HG02885 (cell line): ENCODE results near the gene CCSER1.
"Not testable (repeated sequence)": the region's sequence is repeated elsewhere in the genome, so short reads cannot be mapped to it uniquely, and the experiment has no call there.

Experiments used
- ATAC-seq: cut with Tn5 transposase; IDR thresholded peaks from one replicate; pipeline ENCODE4 v1.9.1; 2021; ENCODE audit warnings: mild to moderate bottlenecking; ENCODE audit not compliant: unreplicated experiment, poor library complexity

The CCSER1 gene

GRCh38 chr4:90606781-90607180 lies 479.6 kb downstream of the CCSER1 start:
- no peak for ATAC-seq

- ATAC-seq = no peak
Measured at GRCh38 chr4:90614371-90614770, 487.2 kb downstream of the CCSER1 start.

- ATAC-seq = no peak
Measured at GRCh38 chr4:90621080-90621479, 493.9 kb downstream of the CCSER1 start.

GRCh38 chr4:90624781-90625180 lies 497.6 kb downstream of the CCSER1 start:
- ATAC-seq = no peak

- ATAC-seq = no peak
Measured at GRCh38 chr4:90641861-90642599, 514.8 kb downstream of the CCSER1 start.

- no peak for ATAC-seq
Measured at GRCh38 chr4:90643156-90643555, 516.0 kb downstream of the CCSER1 start.

GRCh38 chr4:90648311-90648710 lies 521.1 kb downstream of the CCSER1 start:
- no peak for ATAC-seq

- ATAC-seq = no peak
Measured at GRCh38 chr4:90648791-90649190, 521.6 kb downstream of the CCSER1 start.

- no peak for ATAC-seq
Measured at GRCh38 chr4:90660672-90661071, 533.5 kb downstream of the CCSER1 start.

GRCh38 chr4:90670183-90670582 lies 543.0 kb downstream of the CCSER1 start:
- no peak for ATAC-seq

GRCh38 chr4:90689739-90690138 lies 562.5 kb downstream of the CCSER1 start:
- ATAC-seq = no peak

- no peak for ATAC-seq
Measured at GRCh38 chr4:90695411-90695810, 568.2 kb downstream of the CCSER1 start.

- not testable (repeated sequence) for ATAC-seq
Measured at GRCh38 chr4:90705501-90705900, 578.3 kb downstream of the CCSER1 start.

GRCh38 chr4:90715242-90715641 lies 588.0 kb downstream of the CCSER1 start:
- no peak for ATAC-seq

GRCh38 chr4:90718931-90719330 lies 591.7 kb downstream of the CCSER1 start:
- no peak for ATAC-seq

GRCh38 chr4:90727938-90728337 lies 600.7 kb downstream of the CCSER1 start:
- no peak for ATAC-seq

GRCh38 chr4:90730752-90731151 lies 603.6 kb downstream of the CCSER1 start:
- no peak for ATAC-seq

GRCh38 chr4:90733211-90733610 lies 606.0 kb downstream of the CCSER1 start:
- no peak for ATAC-seq

- no peak for ATAC-seq
Measured at GRCh38 chr4:90745176-90745575, 618.0 kb downstream of the CCSER1 start.

GRCh38 chr4:90753068-90753467 lies 625.9 kb downstream of the CCSER1 start:
- ATAC-seq = no peak

- ATAC-seq = no peak
Measured at GRCh38 chr4:90757534-90758060, 630.4 kb downstream of the CCSER1 start.

GRCh38 chr4:90760059-90760458 lies 632.9 kb downstream of the CCSER1 start:
- ATAC-seq = no peak
